22Rv1 (cell line): Measurements from ENCODE around the gene PTPRE.

Experiments used
- ZFX ChIP-seq: fragments of 450-650 bp; IDR thresholded peaks from 2 replicates; pipeline ENCODE4 v1.6.1; 2017; ENCODE audit warnings: antibody characterized with exemption, borderline replicate concordance
- TF ChIP-seq, protein P1 (sequence below): fragments of 450-650 bp; IDR thresholded peaks from 2 replicates; pipeline ENCODE4 v1.5.1; 2017; ENCODE audit warnings: mild to moderate bottlenecking

- TF ChIP-seq, protein P1, sequence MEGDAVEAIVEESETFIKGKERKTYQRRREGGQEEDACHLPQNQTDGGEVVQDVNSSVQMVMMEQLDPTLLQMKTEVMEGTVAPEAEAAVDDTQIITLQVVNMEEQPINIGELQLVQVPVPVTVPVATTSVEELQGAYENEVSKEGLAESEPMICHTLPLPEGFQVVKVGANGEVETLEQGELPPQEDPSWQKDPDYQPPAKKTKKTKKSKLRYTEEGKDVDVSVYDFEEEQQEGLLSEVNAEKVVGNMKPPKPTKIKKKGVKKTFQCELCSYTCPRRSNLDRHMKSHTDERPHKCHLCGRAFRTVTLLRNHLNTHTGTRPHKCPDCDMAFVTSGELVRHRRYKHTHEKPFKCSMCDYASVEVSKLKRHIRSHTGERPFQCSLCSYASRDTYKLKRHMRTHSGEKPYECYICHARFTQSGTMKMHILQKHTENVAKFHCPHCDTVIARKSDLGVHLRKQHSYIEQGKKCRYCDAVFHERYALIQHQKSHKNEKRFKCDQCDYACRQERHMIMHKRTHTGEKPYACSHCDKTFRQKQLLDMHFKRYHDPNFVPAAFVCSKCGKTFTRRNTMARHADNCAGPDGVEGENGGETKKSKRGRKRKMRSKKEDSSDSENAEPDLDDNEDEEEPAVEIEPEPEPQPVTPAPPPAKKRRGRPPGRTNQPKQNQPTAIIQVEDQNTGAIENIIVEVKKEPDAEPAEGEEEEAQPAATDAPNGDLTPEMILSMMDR = no peak
- TF ChIP-seq ZFX = no peak
Observed at GRCh38 chr10:128009372-128010126, 102.6 kb downstream of the PTPRE start.
